Progenitor cell of endocrine pancreas (in vitro differentiated cells): ENCODE data around the gene AK2. TPM values are rescaled to one million over a fixed set of nuclear protein-coding genes. Genes with fewer than 3 reads are reported as not detected.
"Not testable (repeated sequence)": the region's sequence is repeated elsewhere in the genome, so short reads cannot be mapped to it uniquely, and the experiment has no call there.

Source experiments
- DNase-seq: peaks from one replicate; pipeline ENCODE4 v3.0.0; 2021; ENCODE audit warnings: low spot score; ENCODE audit not compliant: unreplicated experiment
- H3K27ac Mint-ChIP-seq: 2 replicates; pipeline ENCODE4 v1.8.0; 2021; ENCODE audit warnings: mild to moderate bottlenecking, moderate library complexity, mixed read lengths
- H3K27me3 Mint-ChIP-seq: 2 replicates; pipeline ENCODE4 v1.8.0; 2021; ENCODE audit warnings: mixed read lengths
- H3K36me3 Mint-ChIP-seq: 2 replicates; pipeline ENCODE4 v1.8.0; 2022; ENCODE audit warnings: mixed read lengths; ENCODE audit not compliant: insufficient read depth
- H3K4me1 Mint-ChIP-seq: 2 replicates; pipeline ENCODE4 v1.8.0; 2021; ENCODE audit warnings: low read depth, mixed read lengths
- H3K4me3 Mint-ChIP-seq: 2 replicates; pipeline ENCODE4 v1.8.0; 2021; ENCODE audit warnings: low read depth, mild to moderate bottlenecking, moderate library complexity, mixed read lengths
- H3K9me3 Mint-ChIP-seq: 2 replicates; pipeline ENCODE4 v1.8.0; 2021; ENCODE audit warnings: low read depth, mixed read lengths
- CTCF ChIP-seq: fragments of 200-600 bp; sonication (generic); IDR thresholded peaks from one replicate; pipeline ENCODE4 v1.5.0; 2021; ENCODE audit warnings: antibody characterized with exemption, mild to moderate bottlenecking; ENCODE audit not compliant: unreplicated experiment
- total RNA-seq: library from RNA; stranded (reverse); gene quantifications from 2 replicates; pipeline ENCODE4 v1.2.1, GENCODE V29; 2021

AK2 gene
- total RNA-seq, 1 donor from 2014 or later = 116 TPM

GRCh38 chr1:33029209-33029608, 7.5 kb downstream of the AK2 start:
- Mint-ChIP-seq H3K4me1 (peaks cover 1% of the 10 kb centered on the region), H3K27me3 (no peaks in the 10 kb centered on the region), H3K27ac (no peak overlapping the region), H3K9me3 (no peaks in the 10 kb centered on the region), H3K36me3 (peaks cover 4% of the 10 kb centered on the region), H3K4me3 (no peak overlapping the region)
- DNase-seq = no peak
- no peak for TF ChIP-seq CTCF

GRCh38 chr1:33025761-33026160, 10.9 kb downstream of the AK2 start:
- no peak for DNase-seq
- no peak for TF ChIP-seq CTCF
- Mint-ChIP-seq H3K4me3 (no peak overlapping the region), H3K36me3 (peaks cover 17% of the 10 kb centered on the region), H3K9me3 (no peaks in the 10 kb centered on the region), H3K4me1 (peaks cover 15% of the 10 kb centered on the region), H3K27me3 (no peaks in the 10 kb centered on the region), H3K27ac (peak overlapping the region; percentile 37)

GRCh38 chr1:33025180-33025569, 11.5 kb downstream of the AK2 start:
- Mint-ChIP-seq H3K4me3 (no peak overlapping the region), H3K27ac (no peak overlapping the region), H3K9me3 (no peaks in the 10 kb centered on the region), H3K4me1 (peaks cover 15% of the 10 kb centered on the region), H3K36me3 (peaks cover 17% of the 10 kb centered on the region), H3K27me3 (no peaks in the 10 kb centered on the region)
- DNase-seq = no peak
- no peak for TF ChIP-seq CTCF

GRCh38 chr1:33024430-33025179, 12.1 kb downstream of the AK2 start:
- not testable (repeated sequence) for DNase-seq, H3K27ac Mint-ChIP-seq, H3K27me3 Mint-ChIP-seq, H3K9me3 Mint-ChIP-seq, H3K4me3 Mint-ChIP-seq
- peaks cover 15% of the 10 kb centered on the region for H3K4me1 Mint-ChIP-seq
- peaks cover 19% of the 10 kb centered on the region for H3K36me3 Mint-ChIP-seq

- Mint-ChIP-seq H3K27ac (no peak overlapping the region), H3K27me3 (no peaks in the 10 kb centered on the region), H3K4me3 (no peak overlapping the region), H3K4me1 (peaks cover 15% of the 10 kb centered on the region), H3K9me3 (no peaks in the 10 kb centered on the region), H3K36me3 (peaks cover 31% of the 10 kb centered on the region)
- DNase-seq = no peak
- TF ChIP-seq CTCF = no peak
Measured at GRCh38 chr1:33022650-33023200, 14.0 kb downstream of the AK2 start.
